Stimulated activated CD4-positive, alpha-beta T cell treated with anti-CD3 and anti-CD28 coated beads, Interleukin-4, amount 100 ng/mL, for 1 hour (primary cell): ENCODE data around the gene EPHA10.

Source experiments
- DNase-seq: peaks from one replicate; pipeline ENCODE4 v3.0.0-alpha.2; 2020

EPHA10 gene

DNA sequence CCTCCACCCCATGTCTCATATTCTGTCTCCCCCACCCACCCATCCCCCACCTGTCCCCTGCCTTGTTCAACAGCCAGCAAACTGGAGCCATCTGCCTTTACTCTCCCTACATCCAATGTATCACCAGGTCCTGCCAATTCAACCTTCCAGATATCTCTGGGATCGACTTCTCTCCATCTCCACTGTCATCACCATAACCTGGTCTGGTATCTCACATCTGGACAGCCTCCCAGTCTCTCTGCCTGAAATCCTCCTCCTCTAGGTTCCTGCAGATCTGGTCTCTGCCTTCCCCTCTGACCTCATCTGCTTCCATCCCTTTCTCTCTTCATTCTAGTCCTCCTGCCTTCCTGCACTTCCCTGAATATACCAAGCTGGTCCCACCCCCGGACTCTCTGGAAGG lies 94.8 kb downstream of the EPHA10 start:
- no peak for DNase-seq

DNA sequence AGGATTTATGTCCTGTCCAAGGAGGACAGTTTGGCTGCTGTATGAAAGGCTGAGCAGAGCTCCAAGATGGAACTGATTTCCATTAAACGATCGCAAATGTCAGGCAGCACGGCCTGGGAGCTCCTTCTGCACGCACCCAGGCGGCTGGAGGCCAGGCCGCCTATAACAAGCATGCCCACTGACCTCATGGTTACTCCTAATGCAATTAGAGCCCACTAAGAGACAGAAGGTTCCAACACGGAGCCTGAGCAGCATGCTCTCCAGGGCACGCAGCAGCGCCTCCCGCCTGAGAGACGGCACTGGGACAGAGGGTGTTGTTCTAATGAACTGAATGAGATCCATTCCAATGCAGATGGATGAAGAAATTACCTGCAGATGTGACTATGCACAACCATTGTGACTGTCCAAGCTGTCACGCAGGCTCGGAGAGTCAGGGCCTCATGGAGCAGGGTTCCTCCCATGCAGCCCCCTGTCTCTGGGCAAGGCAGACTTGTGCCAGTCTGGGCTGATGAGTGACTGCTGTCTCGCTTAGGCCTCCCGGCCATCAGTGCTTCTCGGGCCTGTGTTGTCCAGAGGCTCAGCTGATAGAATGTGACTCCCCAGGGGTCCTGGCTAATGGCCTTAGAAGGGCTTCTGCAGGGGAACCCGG lies 97.8 kb downstream of the EPHA10 start:
- DNase-seq: no peak

DNA sequence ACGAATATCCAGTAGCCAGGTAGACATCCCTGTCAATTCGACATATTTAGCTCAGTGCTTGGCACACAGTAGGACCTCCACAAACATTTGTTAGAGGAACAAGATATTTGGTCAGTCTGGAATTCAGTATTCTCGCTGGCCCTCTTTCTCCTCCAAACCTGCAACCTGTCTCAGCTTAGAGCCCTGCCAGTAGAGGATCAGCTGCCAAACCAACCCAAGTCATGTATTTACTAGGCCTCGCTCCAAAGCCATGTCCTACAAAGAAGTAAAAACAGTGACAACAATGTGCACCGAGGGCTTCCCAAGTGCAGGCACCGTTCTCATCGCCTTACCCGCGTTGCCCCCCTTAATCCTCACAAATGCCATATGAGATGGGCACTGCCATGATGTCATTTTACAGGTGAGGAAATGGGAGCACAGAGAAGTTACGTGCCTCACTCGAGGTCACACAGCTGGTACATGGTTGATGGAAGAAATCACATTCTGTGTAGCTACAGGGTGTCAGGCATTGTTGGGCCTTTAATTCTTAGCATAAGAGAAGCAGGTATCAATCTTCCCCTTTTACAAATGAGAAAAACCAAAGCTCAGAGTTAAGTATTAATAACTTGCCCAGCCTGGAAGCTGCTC lies 98.6 kb downstream of the EPHA10 start:
- DNase-seq: no peak
